ENCODE data around the gene CACNA1C. TPM values are rescaled to one million over a fixed set of nuclear protein-coding genes. Genes with fewer than 3 reads are reported as not detected.

CACNA1C gene
- total RNA-seq, 4 donors from 2014 or later = 9.7 to 42.1 (median 18.1) TPM

GRCh38 chr12:2640281-2640680 is 587.5 kb downstream of the CACNA1C start:
- TF ChIP-seq CTCF (IDR thresholded peaks at IDR 0.05) = no peak
- TF ChIP-seq POLR2A (IDR thresholded peaks at IDR 0.05) = no peak
- Histone ChIP-seq H3K36me3 (no peaks in the 10 kb centered on the region), H3K9me3 (no peaks in the 10 kb centered on the region), H3K4me3 (no peak overlapping the region), H3K27ac (no peak overlapping the region), H3K27me3 (no peaks in the 10 kb centered on the region), H3K4me1 (peaks cover 0 to 5% (median 0%) of the 10 kb centered on the region in 4 donors)
- DNase-seq = peak in 2 of 3 donors; percentile 28 to 29

DNA sequence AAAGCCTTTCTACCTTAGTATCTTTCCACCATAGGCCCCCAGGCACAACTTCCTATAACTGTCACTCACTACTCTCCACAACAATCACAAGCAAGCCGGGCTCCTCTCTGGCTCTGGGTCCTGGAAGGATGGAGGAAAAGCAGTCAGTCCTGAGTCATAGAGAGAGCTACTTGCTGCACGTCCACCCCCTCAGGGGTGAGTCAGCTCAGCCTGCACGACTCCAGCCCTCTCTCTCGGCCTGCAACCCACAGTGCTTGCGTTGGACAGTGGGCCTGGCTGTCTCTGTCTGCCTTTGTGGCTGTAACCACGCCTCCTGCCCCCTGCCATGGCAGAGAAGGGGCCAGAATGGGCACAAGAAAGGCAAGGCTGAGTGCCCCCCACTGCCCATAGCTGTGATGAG is 587.9 kb downstream of the CACNA1C start:
- no peaks in the 10 kb centered on the region for H3K9me3 ChIP-seq
- H3K4me1 ChIP-seq = peaks cover 0 to 5% (median 0%) of the 10 kb centered on the region in 4 donors
- DNase-seq = peak in 2 of 3 donors; percentile 34 to 39
- H3K27ac ChIP-seq = peak overlapping the region in 2 of 4 donors; percentile 22 to 44
- no peaks in the 10 kb centered on the region for H3K27me3 ChIP-seq
- no peaks in the 10 kb centered on the region for H3K36me3 ChIP-seq
- no peak for TF ChIP-seq POLR2A (IDR thresholded peaks at IDR 0.05)
- no peak for TF ChIP-seq CTCF (IDR thresholded peaks at IDR 0.05)
- H3K4me3 ChIP-seq = no peak overlapping the region

- Histone ChIP-seq H3K27ac (peak overlapping the region in 2 of 4 donors; percentile 22 to 44), H3K27me3 (no peaks in the 10 kb centered on the region), H3K36me3 (no peaks in the 10 kb centered on the region), H3K4me3 (no peak overlapping the region), H3K4me1 (peaks cover 0 to 5% (median 0%) of the 10 kb centered on the region in 4 donors), H3K9me3 (no peaks in the 10 kb centered on the region)
- TF ChIP-seq CTCF (IDR thresholded peaks at IDR 0.05) = no peak
- no peak for TF ChIP-seq POLR2A (IDR thresholded peaks at IDR 0.05)
- peak in 2 of 3 donors; percentile 41 to 43 for DNase-seq
These were observed 588.4 kb downstream of the CACNA1C start for GRCh38 chr12:2641207-2641606.

GRCh38 chr12:2641761-2642160 is 589.0 kb downstream of the CACNA1C start:
- Histone ChIP-seq H3K36me3 (no peaks in the 10 kb centered on the region), H3K9me3 (no peaks in the 10 kb centered on the region), H3K4me1 (peaks cover 0 to 5% (median 0%) of the 10 kb centered on the region in 4 donors), H3K27me3 (no peaks in the 10 kb centered on the region), H3K4me3 (no peak overlapping the region), H3K27ac (no peak overlapping the region)
- TF ChIP-seq POLR2A (IDR thresholded peaks at IDR 0.05) = no peak
- TF ChIP-seq CTCF (IDR thresholded peaks at IDR 0.05) = no peak
- DNase-seq = peak in 1 of 3 donors; percentile 26

- H3K27ac ChIP-seq = no peak overlapping the region
- peak in 1 of 3 donors; percentile 26 for DNase-seq
- H3K4me3 ChIP-seq = no peak overlapping the region
- TF ChIP-seq CTCF (IDR thresholded peaks at IDR 0.05) (no peak), POLR2A (IDR thresholded peaks at IDR 0.05) (no peak)
- no peaks in the 10 kb centered on the region for H3K27me3 ChIP-seq
- no peaks in the 10 kb centered on the region for H3K36me3 ChIP-seq
- no peaks in the 10 kb centered on the region for H3K9me3 ChIP-seq
- H3K4me1 ChIP-seq = peaks cover 0 to 5% (median 0%) of the 10 kb centered on the region in 4 donors
These were observed 589.5 kb downstream of the CACNA1C start for GRCh38 chr12:2642176-2642892.
